Fibroblast of the aortic adventitia (primary cell): Measurements from ENCODE around the gene DMP1. TPM values are rescaled to one million over a fixed set of nuclear protein-coding genes. Genes with fewer than 3 reads are reported as not detected.

Experiments
- DNase-seq: peaks from one replicate; pipeline ENCODE4 v3.0.0-alpha.2; 2010; ENCODE audit warnings: low read depth
- H3K4me3 ChIP-seq: 2 replicates; pipeline ENCODE4 v1.5.1; 2011; ENCODE audit warnings: low read depth, mild to moderate bottlenecking, control low read depth, low read length, moderate library complexity
- CTCF ChIP-seq: IDR thresholded peaks from 2 replicates; pipeline ENCODE4 v1.5.1; 2011; ENCODE audit warnings: mild to moderate bottlenecking, low read length, control low read depth, inconsistent platforms; ENCODE audit not compliant: insufficient read depth
- total RNA-seq: library from RNA; depleted of rRNA; stranded (reverse); fragments of >200 nt; gene quantifications from 2 replicates; pipeline ENCODE4 v1.2.3, GENCODE V29; 2012; ENCODE audit warnings: low replicate concordance

Gene DMP1
- total RNA-seq, 1 donor = not detected

- H3K4me3 ChIP-seq = no peak overlapping the region
- DNase-seq = no peak
- TF ChIP-seq CTCF = no peak
Observed at GRCh38 chr4:87651941-87652340, 1.9 kb downstream of the DMP1 start.

- H3K4me3 ChIP-seq = no peak overlapping the region
- DNase-seq = no peak
- no peak for TF ChIP-seq CTCF
Observed at GRCh38 chr4:87654487-87655044, 4.5 kb downstream of the DMP1 start.

GRCh38 chr4:87657525-87657924 is 7.4 kb downstream of the DMP1 start:
- H3K4me3 ChIP-seq = no peak overlapping the region
- DNase-seq = peak; percentile 30
- no peak for TF ChIP-seq CTCF

- TF ChIP-seq CTCF = no peak
- no peak overlapping the region for H3K4me3 ChIP-seq
- DNase-seq = no peak
Observed at GRCh38 chr4:87659247-87659931, 9.3 kb downstream of the DMP1 start.

GRCh38 chr4:87662871-87663270 is 12.8 kb downstream of the DMP1 start:
- TF ChIP-seq CTCF = no peak
- DNase-seq = no peak
- no peak overlapping the region for H3K4me3 ChIP-seq

- no peak for TF ChIP-seq CTCF
- DNase-seq = no peak
- H3K4me3 ChIP-seq = no peak overlapping the region
Observed at GRCh38 chr4:87669373-87669772, 19.3 kb downstream of the DMP1 start.

- H3K4me3 ChIP-seq = no peak overlapping the region
- TF ChIP-seq CTCF = no peak
- DNase-seq = no peak
Observed at GRCh38 chr4:87677731-87678130, 27.7 kb downstream of the DMP1 start.
